CD4-positive, alpha-beta T cell treated with Interleukin-21 for 1 hour (primary cell): ENCODE measurements around the gene RIN3.

Experiments used
- DNase-seq: peaks from one replicate; pipeline ENCODE4 v3.0.0-alpha.2; 2020

RIN3 gene

DNA sequence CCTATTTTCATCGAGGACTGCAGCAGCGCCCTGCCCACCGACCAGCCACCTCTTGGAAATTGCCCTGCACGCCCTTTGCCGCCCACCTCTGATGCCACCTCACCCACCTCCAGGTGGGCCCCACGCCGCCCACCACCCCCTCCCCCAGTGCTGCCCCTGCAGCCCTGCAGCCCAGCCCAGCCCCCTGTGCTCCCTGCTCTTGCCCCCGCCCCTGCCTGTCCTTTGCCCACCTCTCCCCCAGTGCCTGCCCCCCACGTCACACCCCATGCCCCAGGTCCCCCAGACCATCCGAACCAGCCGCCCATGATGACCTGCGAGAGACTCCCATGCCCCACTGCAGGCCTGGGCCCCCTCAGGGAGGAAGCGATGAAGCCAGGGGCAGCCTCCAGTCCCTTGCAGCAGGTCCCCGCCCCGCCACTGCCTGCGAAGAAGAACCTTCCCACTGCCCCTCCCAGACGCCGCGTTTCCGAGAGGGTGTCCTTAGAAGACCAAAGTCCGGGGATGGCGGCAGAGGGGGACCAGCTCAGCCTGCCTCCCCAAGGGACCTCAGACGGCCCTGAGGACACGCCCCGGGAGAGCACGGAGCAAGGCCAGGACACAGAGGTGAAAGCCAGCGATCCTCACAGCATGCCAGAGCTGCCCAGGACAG is 138.3 kb downstream of the RIN3 start:
- peak; percentile 35 for DNase-seq

DNA sequence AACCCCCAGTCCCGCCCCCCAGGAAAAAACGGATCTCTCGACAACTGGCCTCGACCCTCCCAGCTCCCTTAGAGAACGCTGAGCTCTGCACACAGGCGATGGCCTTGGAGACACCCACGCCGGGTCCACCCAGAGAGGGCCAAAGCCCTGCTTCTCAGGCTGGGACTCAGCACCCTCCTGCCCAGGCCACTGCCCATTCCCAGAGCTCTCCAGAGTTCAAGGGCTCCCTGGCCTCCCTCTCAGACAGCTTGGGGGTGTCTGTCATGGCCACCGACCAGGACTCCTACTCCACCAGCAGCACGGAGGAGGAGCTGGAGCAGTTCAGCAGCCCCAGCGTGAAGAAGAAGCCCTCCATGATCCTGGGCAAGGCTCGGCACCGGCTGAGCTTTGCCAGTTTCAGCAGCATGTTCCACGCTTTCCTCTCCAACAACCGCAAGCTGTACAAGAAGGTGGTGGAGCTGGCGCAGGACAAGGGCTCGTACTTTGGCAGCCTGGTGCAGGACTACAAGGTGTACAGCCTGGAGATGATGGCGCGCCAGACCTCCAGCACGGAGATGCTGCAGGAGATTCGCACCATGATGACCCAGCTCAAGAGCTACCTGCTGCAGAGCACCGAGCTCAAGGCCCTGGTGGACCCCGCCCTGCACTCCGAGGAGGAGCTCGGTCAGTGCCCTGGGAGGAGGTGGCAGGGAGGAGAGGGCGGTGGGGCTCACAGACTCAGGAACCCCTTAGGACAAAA is 139.0 kb downstream of the RIN3 start:
- DNase-seq = no peak

DNA sequence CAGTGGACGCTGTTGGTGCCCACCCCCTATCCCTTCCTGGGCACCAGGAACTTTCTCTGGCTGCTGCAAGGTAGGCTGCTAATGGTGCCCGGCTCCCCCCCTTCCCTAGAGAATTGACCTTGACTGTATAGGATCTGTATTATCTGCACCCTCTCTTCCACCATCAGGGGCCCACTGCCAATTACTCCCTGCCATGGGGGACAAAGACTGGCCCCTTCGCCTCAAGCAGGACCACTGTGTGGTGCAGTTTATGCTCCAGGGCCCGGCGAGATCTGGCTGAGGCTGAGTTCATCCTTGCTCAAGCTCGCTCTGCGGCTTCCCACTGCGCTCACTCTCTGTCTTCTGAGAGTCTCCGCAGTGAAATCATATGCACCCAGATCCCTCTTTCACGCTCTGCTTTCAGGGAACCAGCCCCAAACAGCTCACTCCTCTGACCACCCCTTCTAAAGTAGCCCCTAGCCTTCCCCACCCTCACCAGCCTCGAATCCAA is 139.6 kb downstream of the RIN3 start:
- no peak for DNase-seq

DNA sequence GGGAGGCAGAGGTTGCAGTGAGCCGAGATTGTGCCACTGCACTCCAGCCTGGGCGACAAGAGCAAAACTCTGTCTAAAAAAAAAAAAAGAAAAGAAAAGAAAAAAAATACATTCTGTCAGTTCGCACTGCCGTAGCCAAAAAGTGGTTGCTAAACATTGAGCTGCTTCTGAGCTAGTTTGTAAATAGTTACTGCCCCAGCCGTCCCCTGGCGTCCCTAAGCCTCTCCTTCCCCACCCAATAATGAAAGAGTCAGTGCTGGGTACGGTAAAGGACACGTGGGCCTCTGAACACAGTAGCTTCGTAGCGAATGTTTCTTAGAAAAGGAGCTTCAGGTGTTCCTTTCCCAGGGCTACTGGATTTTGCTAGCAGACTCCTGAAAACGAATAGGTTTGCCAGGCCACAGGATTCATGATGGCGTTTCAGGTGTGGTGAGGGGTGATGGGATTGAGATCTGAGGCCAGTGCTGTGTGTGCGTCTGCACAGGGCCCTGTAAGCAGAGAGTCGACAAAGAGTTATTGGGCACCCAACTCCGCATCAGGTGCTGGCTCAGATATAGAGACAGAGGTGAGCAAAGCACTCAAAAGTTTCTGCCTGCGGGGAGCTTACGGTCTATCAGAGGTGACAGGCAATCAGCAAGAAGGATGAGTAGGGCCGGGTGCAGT is 140.8 kb downstream of the RIN3 start:
- no peak for DNase-seq

DNA sequence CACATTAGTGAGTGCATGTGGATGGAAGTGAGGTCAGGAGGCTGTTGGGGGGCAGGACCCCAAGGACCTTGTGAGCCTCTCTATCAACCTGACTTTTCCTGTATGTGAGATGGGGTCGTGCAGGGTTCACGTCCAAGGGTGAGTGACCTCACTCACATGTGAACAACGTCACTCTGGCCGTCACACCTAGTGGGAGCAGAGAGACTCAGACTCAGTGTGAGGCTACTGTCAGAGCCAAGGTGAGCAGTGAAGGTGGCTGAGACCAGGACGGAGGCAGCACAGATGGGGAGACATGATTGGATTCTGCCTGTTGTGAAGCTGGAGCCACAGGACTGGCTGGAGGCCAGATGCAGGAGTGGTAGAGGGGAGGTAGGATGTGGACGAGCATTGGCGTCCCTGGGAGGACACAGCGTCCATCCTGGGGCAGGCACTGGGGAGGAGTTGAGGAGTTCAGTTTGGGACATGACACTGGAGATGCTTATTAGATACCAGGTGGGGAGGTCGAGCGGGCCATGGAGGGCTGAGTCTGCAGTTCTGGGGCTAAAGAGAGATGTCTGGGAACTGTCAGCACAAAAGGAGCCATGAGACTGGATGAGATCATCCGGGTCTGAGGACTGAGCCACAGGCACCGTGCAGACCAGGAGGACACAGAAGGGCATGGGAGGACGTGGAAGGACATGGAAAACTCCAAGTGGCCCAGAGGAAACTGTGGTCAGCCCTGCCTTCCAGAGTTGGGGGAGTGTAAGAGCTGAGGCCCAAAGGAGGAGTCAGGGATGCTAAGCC is 142.0 kb downstream of the RIN3 start:
- DNase-seq = no peak

DNA sequence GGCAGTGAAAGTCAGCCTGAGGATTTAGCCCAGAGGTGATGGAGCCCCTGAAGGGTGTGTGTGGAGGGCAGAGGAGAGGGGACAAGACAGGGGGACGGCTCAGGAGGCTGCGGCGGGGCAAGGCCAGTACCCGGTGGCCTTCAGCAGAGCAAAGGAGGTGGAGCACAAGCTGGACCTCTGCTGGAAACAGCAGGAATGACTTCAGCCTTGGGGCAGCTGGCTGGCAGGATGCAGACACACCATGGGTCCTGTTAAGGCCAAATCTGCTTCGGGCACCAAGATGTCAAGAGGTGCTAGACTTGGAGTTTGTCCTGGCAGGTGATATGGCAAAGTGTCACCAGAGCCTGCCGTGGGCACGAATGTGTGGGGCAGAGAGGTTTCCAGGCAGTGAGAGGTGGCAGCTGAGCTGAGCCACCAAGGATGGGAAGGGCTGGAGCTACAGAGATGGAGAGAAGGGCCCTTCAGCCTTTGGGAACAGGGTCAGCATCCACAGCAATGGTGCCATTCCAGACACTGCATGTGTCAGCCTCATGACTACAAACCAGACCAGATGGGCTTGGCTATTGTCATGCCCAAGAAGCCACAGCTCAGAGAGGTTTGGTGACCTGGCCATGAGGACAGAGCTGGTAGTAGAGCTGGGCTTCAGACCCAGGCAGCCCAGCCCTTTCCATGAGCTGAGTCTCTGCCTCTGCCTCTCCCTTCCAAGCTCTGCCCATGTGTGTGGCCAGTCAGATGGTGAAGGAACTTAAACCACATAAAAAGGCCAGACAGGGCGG is 142.9 kb downstream of the RIN3 start:
- DNase-seq = no peak

DNA sequence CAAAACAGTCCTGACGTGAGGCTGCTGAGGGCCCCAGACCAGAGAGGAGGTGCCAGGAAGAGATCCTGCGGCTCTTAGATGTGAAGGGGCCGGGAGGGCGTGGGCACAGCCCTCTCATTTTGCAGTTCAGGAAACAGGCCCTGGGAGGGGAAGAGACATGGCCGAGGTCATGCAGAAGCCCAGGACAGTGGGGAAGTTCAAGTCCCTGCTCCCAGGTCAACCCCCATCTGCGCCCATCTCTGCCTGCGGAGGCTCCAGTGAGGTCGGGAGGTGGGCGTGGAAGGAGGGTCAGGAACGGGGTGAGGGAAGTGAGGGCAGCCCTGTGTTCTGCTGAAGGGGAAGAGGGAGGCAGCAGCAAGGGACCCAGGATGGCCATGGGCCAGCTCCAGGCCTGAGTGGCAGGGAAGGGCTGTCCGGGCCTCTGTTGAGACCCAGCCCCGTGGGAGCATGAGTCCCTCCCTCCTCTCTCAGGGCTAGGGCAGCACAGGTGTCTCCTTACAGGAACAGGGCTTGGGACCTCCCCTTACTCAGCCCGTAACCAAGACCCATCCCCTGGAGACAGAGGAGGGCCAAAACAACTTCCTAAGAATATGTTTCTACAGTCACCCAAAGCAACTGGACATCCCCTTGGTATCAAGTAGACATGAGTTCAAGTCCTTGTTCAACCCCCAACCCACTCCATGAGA is 144.0 kb downstream of the RIN3 start:
- no peak for DNase-seq

DNA sequence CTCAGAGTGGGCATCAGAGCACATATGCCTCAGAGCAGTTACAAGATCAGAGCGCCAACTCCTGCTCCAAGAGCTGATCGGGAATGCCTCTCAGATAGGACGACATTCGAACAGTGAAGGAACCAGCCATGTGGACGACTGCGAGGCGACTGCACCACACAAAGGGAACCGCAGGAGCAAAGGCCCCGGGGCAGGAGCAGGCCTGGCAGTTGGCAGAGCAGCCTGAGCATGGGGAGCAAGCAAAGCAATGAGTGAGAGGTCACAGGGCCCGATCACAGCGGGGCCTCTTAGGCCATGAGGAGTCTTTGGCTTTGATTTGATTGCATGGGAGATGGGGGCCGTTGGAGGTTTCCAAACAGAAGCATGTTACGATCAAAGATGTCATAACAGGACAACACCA is 144.6 kb downstream of the RIN3 start:
- no peak for DNase-seq

DNA sequence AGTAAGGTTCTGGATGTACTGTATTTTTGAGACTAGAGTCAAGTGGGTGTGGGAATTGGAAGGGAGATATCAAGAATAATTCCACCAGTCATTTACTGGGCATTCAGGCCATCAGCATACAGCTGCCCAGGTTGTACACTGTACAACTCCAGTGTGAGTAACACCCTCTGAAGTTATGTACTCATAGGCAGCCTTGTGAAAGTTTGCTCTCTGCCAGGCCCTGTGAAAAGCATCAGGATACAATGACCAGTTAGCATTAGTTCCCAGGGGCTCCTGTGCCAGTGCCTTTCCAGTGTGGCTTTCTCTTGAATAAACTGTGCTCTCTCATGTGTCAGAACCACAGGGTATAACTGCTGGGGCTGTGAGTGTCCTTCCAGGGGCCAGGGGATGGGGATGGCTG is 145.1 kb downstream of the RIN3 start:
- no peak for DNase-seq

DNA sequence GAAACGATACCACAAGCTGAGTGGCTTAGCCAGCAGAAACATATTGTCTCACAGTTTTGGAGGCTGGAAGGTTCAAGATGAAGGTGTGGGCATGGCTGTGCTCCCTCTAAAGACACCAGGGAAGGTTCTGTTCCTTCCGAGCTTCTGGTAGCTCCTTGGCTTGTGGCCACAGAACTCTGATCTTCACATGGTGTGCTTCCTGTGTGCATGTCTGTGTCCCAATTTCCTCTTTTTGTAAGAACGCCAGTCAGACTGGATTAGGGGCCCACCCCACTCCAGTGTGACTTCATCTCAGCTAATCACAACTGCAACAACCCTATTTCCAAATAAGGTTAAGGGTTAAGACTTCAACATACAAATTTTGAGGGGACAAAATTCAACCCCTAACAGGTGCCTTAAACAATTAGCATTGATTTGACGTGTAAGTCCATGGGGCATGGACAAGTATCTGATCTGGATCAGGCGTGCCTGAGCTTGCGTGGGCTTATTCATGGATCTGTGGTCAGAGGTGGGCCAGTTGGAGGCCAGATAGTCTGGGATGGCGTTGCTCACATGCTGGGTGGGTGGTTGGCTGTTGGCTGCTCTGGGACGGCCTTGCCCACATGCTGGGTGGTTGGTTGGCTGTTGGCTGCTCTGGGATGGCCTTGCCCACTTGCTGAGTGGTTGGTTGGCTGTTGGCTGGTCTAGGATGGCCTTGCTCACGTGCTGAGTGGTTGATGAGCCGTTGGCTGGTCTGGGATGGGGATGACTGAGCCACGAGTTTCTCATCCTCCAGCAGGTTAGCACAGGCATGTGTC is 146.4 kb downstream of the RIN3 start:
- peak; percentile 30 for DNase-seq

DNA sequence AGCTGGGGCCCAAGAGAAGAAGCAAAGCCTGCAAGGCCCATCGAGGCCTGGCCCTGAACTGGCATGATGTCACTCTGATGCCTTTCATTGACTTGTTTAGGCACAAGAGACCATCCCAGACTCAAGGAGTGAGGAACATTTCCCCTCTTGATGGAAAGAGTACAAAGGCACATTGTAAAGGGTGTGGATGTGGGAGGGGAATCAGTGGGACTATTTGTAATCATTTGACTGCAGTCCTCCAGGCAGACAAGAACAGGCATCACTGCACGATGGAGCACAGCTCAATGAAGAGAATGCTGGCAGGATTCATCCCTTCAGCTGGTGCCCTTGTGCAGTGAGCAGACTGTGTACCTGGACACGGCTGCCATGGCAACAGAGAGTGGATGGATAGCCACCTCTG is 147.0 kb downstream of the RIN3 start:
- DNase-seq = no peak

DNA sequence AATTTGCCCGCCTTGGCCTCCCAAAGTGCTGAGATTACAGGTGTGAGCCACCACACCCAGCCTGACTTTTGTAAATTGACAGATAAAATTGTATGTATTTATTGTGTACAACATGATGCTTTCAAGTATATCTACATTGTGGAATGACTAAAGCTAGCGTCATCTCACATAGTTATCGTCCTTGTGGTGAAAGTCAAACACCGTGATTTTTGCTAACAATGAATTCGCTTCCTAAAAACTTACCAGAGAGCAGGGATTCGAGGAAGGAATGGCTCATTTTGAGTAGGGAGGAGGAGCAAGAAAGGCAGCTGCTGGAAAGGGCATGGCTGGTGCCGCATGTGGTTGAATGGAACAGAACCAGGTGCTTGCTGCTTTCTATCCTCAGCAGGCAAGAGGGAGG is 149.5 kb downstream of the RIN3 start:
- no peak for DNase-seq

DNA sequence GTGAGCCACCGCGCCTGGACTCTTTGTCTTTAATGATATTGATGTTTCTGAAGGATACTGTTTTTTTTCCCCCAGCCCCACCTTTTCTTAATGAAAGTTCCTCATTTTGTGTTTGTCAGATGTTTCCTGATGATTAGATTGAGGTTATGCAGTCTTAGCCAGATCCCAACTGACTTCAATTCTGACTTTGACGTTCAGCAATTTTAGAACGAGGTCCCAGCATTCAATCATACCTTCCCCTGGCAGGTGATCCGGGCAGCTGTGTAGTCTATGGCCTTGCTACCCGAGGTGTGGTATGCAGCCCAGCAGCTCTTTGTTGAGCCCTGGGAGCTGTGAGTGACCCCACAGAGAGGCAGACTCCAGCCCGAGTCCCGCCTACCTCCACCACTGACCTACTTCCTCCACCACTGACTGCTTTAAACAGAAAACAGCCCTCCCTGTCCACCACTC is 152.1 kb downstream of the RIN3 start:
- no peak for DNase-seq

DNA sequence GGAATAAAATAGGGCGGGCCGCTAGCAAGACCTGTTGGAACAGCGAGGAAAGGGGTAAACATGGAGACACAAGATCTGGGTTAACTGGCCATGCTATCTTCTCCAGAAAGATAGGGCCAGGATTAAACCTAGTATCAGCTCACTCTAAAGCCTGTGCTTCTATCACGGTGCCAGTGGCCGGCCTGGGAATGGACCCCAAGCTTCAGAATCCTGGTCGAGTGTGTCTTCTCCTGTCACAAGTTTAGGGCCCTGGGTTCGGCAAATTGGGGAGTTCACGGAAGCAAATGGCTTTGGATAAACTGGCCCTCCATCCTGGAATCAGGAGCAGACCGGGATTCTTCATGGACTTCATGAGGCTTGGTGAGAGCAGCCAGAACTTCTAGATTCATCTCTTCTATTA is 152.7 kb downstream of the RIN3 start:
- DNase-seq = no peak

DNA sequence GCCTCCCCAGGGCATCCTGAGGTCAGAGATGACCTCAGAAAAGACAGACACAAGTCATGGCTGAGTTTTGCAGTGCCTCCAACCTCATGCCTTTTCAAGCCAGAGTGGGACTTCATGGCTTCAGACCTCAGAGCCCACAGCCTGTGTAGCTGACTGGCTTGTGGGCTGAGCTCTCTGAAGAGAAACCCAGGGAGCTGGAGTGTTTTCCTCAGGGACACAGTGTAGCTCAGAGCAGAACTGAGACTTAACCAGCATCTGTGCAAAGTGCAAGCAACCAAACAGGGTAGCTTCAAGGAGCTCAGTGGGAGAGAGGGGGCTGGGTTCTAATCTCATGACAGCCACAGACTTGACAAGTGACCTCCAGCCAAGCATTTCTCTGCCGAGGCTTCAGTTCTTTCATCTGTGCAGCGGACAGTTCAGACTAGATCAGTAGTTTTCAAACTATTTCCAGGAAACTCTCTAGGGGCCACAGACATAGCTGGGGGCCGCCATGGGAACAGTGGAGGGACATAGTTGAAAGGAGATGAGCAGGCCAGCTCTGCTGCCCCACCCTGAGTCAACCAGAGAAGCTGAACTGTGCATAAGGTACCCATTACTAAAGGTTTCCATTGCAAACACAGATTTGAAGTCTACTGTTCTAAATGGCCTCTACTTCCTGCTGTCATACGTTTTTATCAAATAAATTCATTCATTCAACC is 154.8 kb downstream of the RIN3 start:
- no peak for DNase-seq

DNA sequence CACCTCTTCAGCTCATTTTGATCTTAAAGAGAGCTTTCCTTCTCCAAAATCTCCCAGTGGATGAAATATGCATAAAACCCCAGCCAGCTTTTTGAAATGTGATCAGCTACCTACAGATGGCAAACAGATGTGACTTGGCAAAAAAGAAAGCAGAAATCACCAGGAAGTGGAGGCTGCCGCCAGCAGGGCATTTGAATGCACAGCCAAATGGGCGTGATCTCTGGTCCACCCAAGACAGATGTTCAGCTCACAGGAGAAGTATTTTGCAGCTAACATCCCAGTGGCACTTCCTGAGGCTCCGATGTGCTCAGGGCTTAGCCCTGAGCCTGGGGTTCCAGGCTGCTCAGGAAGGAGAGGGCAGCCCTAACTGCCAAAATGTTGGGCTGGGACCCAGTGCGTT is 156.6 kb downstream of the RIN3 start:
- no peak for DNase-seq

DNA sequence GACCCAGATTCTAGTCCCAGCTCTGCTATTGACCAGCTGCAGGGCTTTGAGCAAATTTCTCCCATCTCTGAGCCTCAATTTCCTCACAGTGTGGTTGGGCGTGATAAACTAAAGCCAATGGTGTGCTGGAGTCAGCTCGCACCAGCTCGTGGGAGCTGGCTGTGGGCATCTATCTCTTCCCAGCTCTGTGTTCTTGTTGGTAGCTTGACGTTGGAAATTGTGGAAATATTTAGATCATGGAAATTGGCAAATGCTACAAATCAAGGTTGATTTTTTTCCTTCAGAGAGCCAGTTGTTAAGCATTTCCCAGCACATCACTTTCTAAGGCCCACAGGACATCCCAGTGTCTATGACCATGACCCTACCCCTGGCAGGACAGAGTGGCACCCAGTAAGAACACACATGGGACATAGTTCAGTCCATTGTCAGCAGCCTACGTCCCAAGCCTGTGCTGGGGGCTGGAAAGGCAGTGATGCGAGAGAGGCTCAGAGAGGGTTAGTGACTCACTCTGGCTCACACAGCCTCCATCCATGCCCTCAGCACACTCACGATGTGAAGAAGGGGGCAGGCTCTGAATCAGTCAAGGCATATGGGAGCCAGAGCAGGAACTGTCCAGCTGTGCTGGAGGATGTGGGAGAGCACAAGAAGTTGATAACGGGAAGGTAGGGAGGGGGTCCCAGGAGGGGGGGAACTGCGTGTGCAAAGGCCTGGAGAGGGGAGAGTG is 157.2 kb downstream of the RIN3 start:
- no peak for DNase-seq

DNA sequence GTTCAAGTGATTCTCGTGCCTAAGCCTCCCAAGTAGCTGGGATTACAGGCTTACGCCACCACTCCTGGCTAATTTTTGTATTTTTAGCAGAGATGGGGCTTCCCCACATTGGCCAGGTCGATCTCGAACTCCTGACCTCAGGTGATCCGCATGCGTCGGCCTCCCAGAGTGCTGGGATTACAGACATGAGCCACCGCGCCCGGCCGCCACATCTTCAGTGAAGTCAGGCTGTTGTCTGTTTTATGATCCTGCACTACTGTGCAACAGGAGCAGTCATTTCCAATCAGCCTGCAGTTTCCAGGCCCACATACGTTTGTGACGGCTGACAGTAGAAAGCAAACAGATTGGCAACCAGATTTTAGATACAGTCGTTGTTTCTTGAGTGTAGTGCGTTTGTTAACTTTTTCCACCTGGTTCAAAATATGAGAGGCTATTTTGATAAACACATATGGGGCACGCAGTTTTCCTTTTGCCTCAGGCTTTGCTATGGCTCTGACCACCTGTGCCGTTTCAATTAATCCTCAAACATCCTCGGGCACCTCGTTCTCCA is 160.1 kb downstream of the RIN3 start:
- no peak for DNase-seq

DNA sequence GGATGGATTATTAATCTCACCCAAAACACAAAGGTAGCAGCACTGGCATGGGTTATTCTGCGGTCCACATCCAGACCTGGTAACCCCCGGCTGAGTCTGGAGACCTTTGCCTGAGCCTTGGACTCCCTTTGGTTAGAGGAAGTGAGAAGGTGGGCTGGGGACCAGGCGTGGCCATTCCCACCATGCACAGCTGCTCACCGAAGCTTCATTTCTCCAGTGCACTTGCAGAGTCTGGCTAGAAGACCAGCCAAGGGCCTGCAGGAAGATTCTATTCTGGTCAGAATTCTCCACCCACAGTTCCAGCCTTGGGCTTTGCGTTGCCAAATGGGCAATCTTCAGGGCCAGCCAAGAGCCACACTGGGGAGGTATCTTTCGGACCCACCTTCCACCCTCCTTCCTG is 161.8 kb downstream of the RIN3 start:
- DNase-seq = no peak
